HG03103 (cell line): ENCODE measurements around the gene PCDHGA1.
"Not testable (repeated sequence)": the region's sequence is repeated elsewhere in the genome, so short reads cannot be mapped to it uniquely, and the experiment has no call there.

Experiments
- ATAC-seq: cut with Tn5 transposase; IDR thresholded peaks from one replicate; pipeline ENCODE4 v1.9.1; 2021; ENCODE audit warnings: low read depth; ENCODE audit not compliant: unreplicated experiment

The PCDHGA1 gene

GRCh38 chr5:141375444-141376155, 45.3 kb downstream of the PCDHGA1 start:
- not testable (repeated sequence) for ATAC-seq

GRCh38 chr5:141382469-141383294, 52.4 kb downstream of the PCDHGA1 start, which contains the start of gene PCDHGA7:
Gene PCDHGA7 (plus strand): TSS chr5:141382742. CDS start chr5:141382900, 158 bp downstream.
- ATAC-seq = no peak

- ATAC-seq = no peak
These were observed 53.0 kb downstream of the PCDHGA1 start for GRCh38 chr5:141383345-141383744.

- ATAC-seq = no peak
These were observed 54.4 kb downstream of the PCDHGA1 start for GRCh38 chr5:141384471-141385267.

GRCh38 chr5:141387557-141388311, 57.4 kb downstream of the PCDHGA1 start, which contains the start of gene PCDHGB4:
Gene PCDHGB4 (plus strand): TSS chr5:141387698. CDS start chr5:141387885, 187 bp downstream.
- peak; percentile 51 for ATAC-seq

- no peak for ATAC-seq
These were observed 58.3 kb downstream of the PCDHGA1 start for GRCh38 chr5:141388661-141389060.

GRCh38 chr5:141389153-141390042, 59.1 kb downstream of the PCDHGA1 start:
- no peak for ATAC-seq

GRCh38 chr5:141392429-141393198, 62.3 kb downstream of the PCDHGA1 start, which contains the start of gene PCDHGA8:
Gene PCDHGA8 (plus strand): TSS chr5:141392633. CDS start chr5:141392814, 181 bp downstream.
- ATAC-seq = no peak

GRCh38 chr5:141393267-141393666, 63.0 kb downstream of the PCDHGA1 start:
- no peak for ATAC-seq

- not testable (repeated sequence) for ATAC-seq
These were observed 64.3 kb downstream of the PCDHGA1 start for GRCh38 chr5:141394401-141395187.

- peak; percentile 94 for ATAC-seq
These were observed 67.6 kb downstream of the PCDHGA1 start, which contains the start of gene PCDHGB5 for GRCh38 chr5:141397756-141398551. Gene PCDHGB5 (plus strand): TSS chr5:141397947. CDS start chr5:141398128, 181 bp downstream.

- no peak for ATAC-seq
These were observed 68.3 kb downstream of the PCDHGA1 start for GRCh38 chr5:141398608-141399007.

GRCh38 chr5:141399555-141400258, 69.4 kb downstream of the PCDHGA1 start:
- ATAC-seq = no peak

- ATAC-seq = no peak
These were observed 72.4 kb downstream of the PCDHGA1 start, which contains the start of gene PCDHGA9 for GRCh38 chr5:141402553-141403243. Gene PCDHGA9 (plus strand): TSS chr5:141402778. CDS start chr5:141402953, 175 bp downstream.

GRCh38 chr5:141403387-141403786, 73.1 kb downstream of the PCDHGA1 start:
- no peak for ATAC-seq
